Stimulated activated naive CD4-positive, alpha-beta T cell (primary cell): ENCODE data around the gene ANKRD24.
A peak's percentile ranks its signal among the peaks of the same experiment; 100 is the strongest.
"Not testable (repeated sequence)": the region's sequence is repeated elsewhere in the genome, so short reads cannot be mapped to it uniquely, and the experiment has no call there.

Experiments used
- DNase-seq, 6 experiments: peaks; one replicate each; lab custom pipeline; 2025; lab: John Stamatoyannopoulos, UW

Gene ANKRD24

GRCh38 chr19:4182084-4182810, at the start of gene ANKRD24, which contains the start of gene SIRT6:
Gene ANKRD24 (plus strand): TSS chr19:4182689. CDS start chr19:4186426, 3,737 bp downstream.
Gene SIRT6 (minus strand): TSS chr19:4182563. CDS start chr19:4182539, 24 bp downstream.
- peak; percentile 88 to 96 (median 94) for DNase-seq

- no peak for DNase-seq
Observed at GRCh38 chr19:4134351-4134750, 48.1 kb upstream of the ANKRD24 start.

GRCh38 chr19:4135386-4135785, 47.1 kb upstream of the ANKRD24 start:
- DNase-seq: not testable (repeated sequence)

GRCh38 chr19:4136680-4137088, 45.8 kb upstream of the ANKRD24 start:
- DNase-seq: no peak

GRCh38 chr19:4138445-4138844, 44.0 kb upstream of the ANKRD24 start:
- no peak for DNase-seq

- DNase-seq: peak; percentile 53 to 88 (median 80)
Observed at GRCh38 chr19:4139614-4140236, 42.8 kb upstream of the ANKRD24 start.

- DNase-seq: peak in 3 of 6 experiments; percentile 7 to 47 (median 15)
Observed at GRCh38 chr19:4140237-4140711, 42.2 kb upstream of the ANKRD24 start.

- DNase-seq: not testable (repeated sequence)
Observed at GRCh38 chr19:4142916-4143315, 39.6 kb upstream of the ANKRD24 start.

- no peak for DNase-seq
Observed at GRCh38 chr19:4144666-4145249, 37.7 kb upstream of the ANKRD24 start.

GRCh38 chr19:4149518-4150288, 32.8 kb upstream of the ANKRD24 start:
- DNase-seq: no peak

GRCh38 chr19:4151623-4152022, 30.9 kb upstream of the ANKRD24 start:
- no peak for DNase-seq

GRCh38 chr19:4152241-4152998, 30.1 kb upstream of the ANKRD24 start:
- DNase-seq: no peak

- DNase-seq: no peak
Observed at GRCh38 chr19:4154571-4155312, 27.7 kb upstream of the ANKRD24 start.

- no peak for DNase-seq
Observed at GRCh38 chr19:4157164-4157563, 25.3 kb upstream of the ANKRD24 start.

GRCh38 chr19:4157971-4158370, 24.5 kb upstream of the ANKRD24 start:
- not testable (repeated sequence) for DNase-seq

GRCh38 chr19:4161415-4162077, 20.9 kb upstream of the ANKRD24 start:
- DNase-seq: no peak

GRCh38 chr19:4164262-4164661, 18.2 kb upstream of the ANKRD24 start:
- no peak for DNase-seq

- DNase-seq: no peak
Observed at GRCh38 chr19:4171676-4172075, 10.8 kb upstream of the ANKRD24 start.

GRCh38 chr19:4172861-4173473, 9.5 kb upstream of the ANKRD24 start:
- DNase-seq: peak; percentile 20 to 78 (median 62)
